SK-N-SH (cell line): Measurements from ENCODE around the gene SMAD2. TPM values are rescaled to one million over a fixed set of nuclear protein-coding genes. Genes with fewer than 3 reads are reported as not detected.

Source experiments
- CTCF ChIA-PET: fragments of 300-600, 350-600 bp; formaldehyde crosslinking; extraction: SDS; loops from one replicate; lab custom pipeline; 2021; lab: Yijun Ruan, JAX
- POLR2A ChIA-PET: fragments of 350-600 bp; sonication (Branson Sonifier 250); formaldehyde crosslinking; extraction: SDS; loops from one replicate; lab custom pipeline; 2020; ENCODE audit warnings: antibody characterized with exemption, inconsistent platforms; lab: Yijun Ruan, JAX
- DNase-seq: peaks from one replicate; pipeline ENCODE4 v3.0.0; 2012
- H2AFZ ChIP-seq: fragments of 200-600 bp; sonication (generic); 2 replicates; pipeline ENCODE4 v1.8.1; 2016; ENCODE audit warnings: antibody characterized with exemption, mild to moderate bottlenecking, low read depth
- H3F3A ChIP-seq: fragments of 200-600 bp; sonication (generic); replicated peaks from 2 replicates; pipeline ENCODE3; 2016; ENCODE audit warnings: antibody characterized with exemption, mild to moderate bottlenecking; ENCODE audit not compliant: insufficient read depth
- H3K27ac ChIP-seq, 2 experiments: fragments of 200-500 bp in 1 of 2; fragments of 200-600 bp in 1 of 2; sonication (Bioruptor generic) in 1 of 2; sonication (generic), shearing (Covaris generic) in 1 of 2; 2 replicates each; pipeline versions ENCODE4 v1.5.1 to v1.6.1; 2014 to 2016; ENCODE audit warnings: low read depth in 2 of 2, inconsistent platforms in 1 of 2, low read length in 1 of 2, mild to moderate bottlenecking in 1 of 2, mixed read lengths in 1 of 2
- H3K27me3 ChIP-seq: fragments of 200-600 bp; sonication (generic), shearing (Covaris generic); 2 replicates; pipeline ENCODE4 v1.6.1; 2016; ENCODE audit warnings: mixed run types; ENCODE audit not compliant: insufficient read depth
- H3K36me3 ChIP-seq, 2 experiments: fragments of 200-500 bp in 1 of 2; fragments of 200-600 bp in 1 of 2; sonication (Bioruptor generic) in 1 of 2; sonication (generic) in 1 of 2; replicated peaks in 1 of 2; 2 replicates each; pipeline versions ENCODE3 to v1.5.1; 2014 to 2016; ENCODE audit warnings: low read length in 1 of 2, mild to moderate bottlenecking in 1 of 2; ENCODE audit not compliant: insufficient read depth in 2 of 2, control insufficient read depth in 1 of 2
- H3K4me1 ChIP-seq, 2 experiments: fragments of 200-500 bp in 1 of 2; fragments of 200-600 bp in 1 of 2; sonication (Bioruptor generic) in 1 of 2; sonication (generic), shearing (Covaris generic) in 1 of 2; 2 replicates each; pipeline versions ENCODE4 v1.5.1 to v1.6.1; 2014 to 2016; ENCODE audit warnings: low read depth in 1 of 2, low read length in 1 of 2, mixed run types in 1 of 2; ENCODE audit not compliant: insufficient read depth in 2 of 2, control insufficient read depth in 1 of 2
- H3K4me2 ChIP-seq: fragments of 200-600 bp; sonication (generic), shearing (Covaris generic); 2 replicates; pipeline ENCODE4 v1.6.1; 2017; ENCODE audit warnings: mixed run types
- H3K4me3 ChIP-seq, 2 experiments: fragments of 200-500 bp in 1 of 2; fragments of 200-600 bp in 1 of 2; sonication (Bioruptor generic) in 1 of 2; sonication (generic), shearing (Covaris generic) in 1 of 2; 2 replicates each; pipeline versions ENCODE4 v1.5.1 to v1.8.1; 2014 to 2016; ENCODE audit warnings: low read depth in 2 of 2, inconsistent platforms in 1 of 2, low read length in 1 of 2, mild to moderate bottlenecking in 1 of 2, mixed read lengths in 1 of 2, moderate library complexity in 1 of 2
- H3K79me2 ChIP-seq: fragments of 200-600 bp; sonication (generic); 2 replicates; pipeline ENCODE4 v1.8.1; 2017; ENCODE audit warnings: mild to moderate bottlenecking; ENCODE audit not compliant: insufficient read depth
- H3K9ac ChIP-seq: fragments of 200-600 bp; sonication (generic); 2 replicates; pipeline ENCODE4 v1.6.1; 2017; ENCODE audit warnings: mixed run types
- H3K9me2 ChIP-seq: fragments of 200-600 bp; sonication (generic); 2 replicates; pipeline ENCODE4 v1.6.1; 2017; ENCODE audit warnings: mixed run types
- H3K9me3 ChIP-seq: fragments of 200-600 bp; sonication (generic); 2 replicates; pipeline ENCODE4 v1.6.1; 2017; ENCODE audit warnings: mixed run types, mild to moderate bottlenecking, moderate library complexity
- H4K20me1 ChIP-seq: fragments of 200-600 bp; sonication (generic); 2 replicates; pipeline ENCODE4 v1.6.1; 2017; ENCODE audit warnings: mild to moderate bottlenecking, mixed run types; ENCODE audit not compliant: insufficient read depth
- CTCF ChIP-seq: fragments of 200-600 bp; sonication (generic); IDR thresholded peaks from 2 replicates; pipeline ENCODE4 v1.6.1; 2017; ENCODE audit warnings: antibody characterized with exemption, mild to moderate bottlenecking, moderate library complexity
- EP300 ChIP-seq, 2 experiments: IDR thresholded peaks; 2 replicates each; pipeline versions ENCODE4 v1.4.0 to v1.6.1; 2012; ENCODE audit warnings: borderline replicate concordance in 1 of 2, low read depth in 1 of 2, low read length in 1 of 2
- EZH2phosphoT487 ChIP-seq: fragments of 200-600 bp; sonication (generic); IDR thresholded peaks from 2 replicates; pipeline ENCODE4 v1.6.1; 2017; ENCODE audit warnings: low read depth, mixed run types, mild to moderate bottlenecking, antibody characterized with exemption, moderate library complexity, borderline replicate concordance
- FOXJ3 ChIP-seq: sonication (generic); formaldehyde crosslinking; IDR thresholded peaks from 2 replicates; pipeline ENCODE4 v1.5.1; 2020; ENCODE audit warnings: mild to moderate bottlenecking, missing genetic modification reagents
- FOXM1 ChIP-seq: IDR thresholded peaks from 2 replicates; pipeline ENCODE4 v1.4.0; 2012; ENCODE audit warnings: low read depth, mild to moderate bottlenecking
- GABPA ChIP-seq: IDR thresholded peaks from 2 replicates; pipeline ENCODE4 v1.4.0; 2012; ENCODE audit warnings: low read depth, mild to moderate bottlenecking
- MEF2A ChIP-seq: IDR thresholded peaks from 2 replicates; pipeline ENCODE4 v1.4.0; 2012; ENCODE audit warnings: low read depth, borderline replicate concordance
- MXI1 ChIP-seq: IDR thresholded peaks from 2 replicates; pipeline ENCODE4 v1.6.1; 2012; ENCODE audit warnings: mild to moderate bottlenecking, low read depth, low read length, improper control_type of control experiment
- RAD21 ChIP-seq: IDR thresholded peaks from 2 replicates; pipeline ENCODE4 v1.6.1; 2012; ENCODE audit warnings: mild to moderate bottlenecking, low read length
- RXRA ChIP-seq: IDR thresholded peaks from 2 replicates; pipeline ENCODE4 v1.4.0; 2012; ENCODE audit warnings: low read depth, mild to moderate bottlenecking, borderline replicate concordance
- SMC3 ChIP-seq: IDR thresholded peaks from 2 replicates; pipeline ENCODE4 v1.6.1; 2012; ENCODE audit warnings: low read depth, low read length, improper control_type of control experiment
- TAF1 ChIP-seq: IDR thresholded peaks from 2 replicates; pipeline ENCODE4 v1.6.1; 2012; ENCODE audit warnings: low read depth, mild to moderate bottlenecking, low read length, moderate library complexity, borderline replicate concordance
- TCF12 ChIP-seq: IDR thresholded peaks from 2 replicates; pipeline ENCODE4 v1.4.0; 2012
- TEAD4 ChIP-seq: IDR thresholded peaks from 2 replicates; pipeline ENCODE4 v1.4.0; 2012; ENCODE audit warnings: mild to moderate bottlenecking, borderline replicate concordance; ENCODE audit not compliant: insufficient read depth
- YY1 ChIP-seq: IDR thresholded peaks from 2 replicates; pipeline ENCODE4 v1.4.0; 2012; ENCODE audit warnings: low read depth, mild to moderate bottlenecking
- WGBS: methylation state at CpG from one replicate; pipeline ENCODE4 v1.1.6; 2017; ENCODE audit warnings: low lambda C conversion rate; 5-methylcytosine and 5-hydroxymethylcytosine counted together
- polyA plus RNA-seq, 3 experiments: library from polyadenylated mRNA; depleted of rRNA; stranded (reverse); fragments of >200 nt; gene quantifications; 2 replicates each; pipeline ENCODE4 v1.2.3, GENCODE V29; 2012
- TF ChIP-seq, protein P1 (sequence below): IDR thresholded peaks from 2 replicates; pipeline ENCODE4 v1.4.0; 2012; ENCODE audit warnings: low read depth
- TF ChIP-seq, protein P2 (sequence below): IDR thresholded peaks from 2 replicates; pipeline ENCODE4 v1.4.0; 2012; ENCODE audit warnings: low read depth, borderline replicate concordance
- TF ChIP-seq, protein P3 (sequence below): fragments of 150-350 bp; IDR thresholded peaks from 2 replicates; pipeline ENCODE4 v1.6.1; 2017; ENCODE audit warnings: antibody characterized with exemption, low read length, low read depth, borderline replicate concordance

The SMAD2 gene
- polyA plus RNA-seq, 1 of the 3 experiments (the other 2 are of a cell fraction) = 36.3 TPM

GRCh38 chr18:47931718-47932103 is 1.3 kb upstream of the SMAD2 start:
- Histone ChIP-seq H3K4me2 (peak overlapping the region; percentile 81), H4K20me1 (peaks cover 24% of the 10 kb centered on the region), H3K79me2 (peaks cover 35% of the 10 kb centered on the region), H3K4me1 (peaks cover 4 to 19% of the 10 kb centered on the region in 2 experiments; a peak in 2 of 4 replicates), H3K9me2 (no peaks in the 10 kb centered on the region), H3K36me3 (no peaks in the 10 kb centered on the region), H3K27me3 (no peaks in the 10 kb centered on the region), H3K9ac (peak overlapping the region; percentile 77), H3K27ac (peak overlapping the region; percentile 82 to 97; a peak in 3 of 4 replicates), H3K4me3 (peak overlapping the region; percentile 62 to 89), H3F3A (peaks cover 3% of the 10 kb centered on the region), H3K9me3 (no peaks in the 10 kb centered on the region), H2AFZ (peak overlapping the region; percentile 84)
- 48% methylated on average over 8 of the region's 8 CpGs for WGBS
- peak; percentile 29 for DNase-seq
- ChIA-PET CTCF (no interaction called here), POLR2A (no interaction called here)
- TF ChIP-seq SMC3 (peak; percentile 16; the same call in 1 of the 2 replicates), CTCF (no peak), RAD21 (peak; percentile 51), GABPA (no peak), EZH2phosphoT487 (no peak)

DNA sequence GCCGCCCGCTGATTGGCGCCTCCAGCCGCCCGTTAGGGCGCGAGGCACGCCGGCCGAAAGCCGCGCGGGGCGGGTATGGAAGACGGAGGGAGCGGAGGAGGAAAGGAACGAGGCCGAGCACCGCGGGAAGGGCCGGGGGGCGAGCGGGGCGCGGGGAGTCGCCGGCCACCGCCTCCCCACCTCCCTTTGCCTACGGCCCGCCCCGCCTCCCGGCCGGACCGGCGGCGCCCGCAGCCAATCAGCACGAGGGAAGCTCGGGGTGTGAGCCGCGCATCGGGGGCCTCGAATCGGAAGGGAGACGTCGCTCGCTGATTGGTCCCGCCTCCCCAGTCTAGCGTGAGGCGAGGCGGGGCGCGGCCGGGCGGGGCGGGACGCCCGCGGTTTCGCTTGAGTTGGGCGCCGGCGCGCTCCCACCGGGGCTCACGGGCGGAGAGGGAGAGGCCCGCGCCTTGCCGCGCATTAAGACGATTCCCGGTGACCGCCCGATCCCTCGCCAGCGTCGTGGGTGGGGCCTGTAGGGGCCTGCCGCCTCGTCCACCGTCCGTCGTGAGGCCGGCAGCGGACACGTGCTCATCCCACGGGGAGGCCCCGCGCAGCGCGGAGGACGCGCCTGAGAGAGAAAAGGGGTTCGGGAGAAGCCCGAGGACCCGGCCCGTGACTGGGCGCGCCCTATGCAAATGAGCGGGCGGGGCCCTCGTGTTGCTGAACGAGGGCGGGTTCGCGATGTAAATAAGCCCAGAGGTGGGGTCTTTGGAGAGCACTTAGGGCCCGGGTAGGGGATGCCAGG is 665 bp upstream of the SMAD2 start:
- H4K20me1 ChIP-seq = peaks cover 30% of the 10 kb centered on the region
- no peaks in the 10 kb centered on the region for H3K27me3 ChIP-seq
- WGBS = 1% methylated on average over 21 of the region's 107 CpGs
- peak overlapping the region; percentile 77 for H3K9ac ChIP-seq
- no peaks in the 10 kb centered on the region for H3K9me3 ChIP-seq
- ChIA-PET CTCF (interaction anchor here (0.8 kb wide), 1 partner anchor 38 kb away, joined by 3 read pairs; no protein-coding TSS in a partner anchor), POLR2A (interaction anchor here (0.6 to 2.0 kb wide), 8 partner anchors 13 to 193 kb away, joined by 3 to 5 read pairs (median 3); no protein-coding TSS in a partner anchor)
- no peaks in the 10 kb centered on the region for H3K36me3 ChIP-seq
- H3K9me2 ChIP-seq = no peaks in the 10 kb centered on the region
- peaks cover 41% of the 10 kb centered on the region for H3K79me2 ChIP-seq
- peaks cover 3% of the 10 kb centered on the region for H3F3A ChIP-seq
- H3K27ac ChIP-seq = peak overlapping the region; percentile 82 to 97
- H3K4me3 ChIP-seq = peak overlapping the region; percentile 62 to 89
- peak overlapping the region; percentile 81 for H3K4me2 ChIP-seq
- peak; percentile 96 for DNase-seq
- H2AFZ ChIP-seq = peak overlapping the region; percentile 84
- H3K4me1 ChIP-seq = peaks cover 4 to 19% of the 10 kb centered on the region in 2 experiments; a peak in 2 of 4 replicates
- TF ChIP-seq, protein P1, sequence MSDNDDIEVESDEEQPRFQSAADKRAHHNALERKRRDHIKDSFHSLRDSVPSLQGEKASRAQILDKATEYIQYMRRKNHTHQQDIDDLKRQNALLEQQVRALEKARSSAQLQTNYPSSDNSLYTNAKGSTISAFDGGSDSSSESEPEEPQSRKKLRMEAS = peak; percentile 99
- TF ChIP-seq TCF12 (no peak), MXI1 (peak; percentile 89), MEF2A (no peak), RXRA (no peak), FOXJ3 (CRISPR knock-in tag) (peak; percentile 54; the same call in 1 of the 2 replicates), EP300 (IDR thresholded peaks at IDR 0.05; ENCODE audit: borderline replicate concordance in 1 of 2, low read depth in 1 of 2, low read length in 1 of 2) (no peak), TAF1 (peak; percentile 4; the same call in 1 of the 2 replicates), YY1 (no peak), TEAD4 (no peak), FOXM1 (0 out of 2 replicates have a peak, but pooled peaks have one; percentile 11), CTCF (no peak)
- TF ChIP-seq, protein P2, sequence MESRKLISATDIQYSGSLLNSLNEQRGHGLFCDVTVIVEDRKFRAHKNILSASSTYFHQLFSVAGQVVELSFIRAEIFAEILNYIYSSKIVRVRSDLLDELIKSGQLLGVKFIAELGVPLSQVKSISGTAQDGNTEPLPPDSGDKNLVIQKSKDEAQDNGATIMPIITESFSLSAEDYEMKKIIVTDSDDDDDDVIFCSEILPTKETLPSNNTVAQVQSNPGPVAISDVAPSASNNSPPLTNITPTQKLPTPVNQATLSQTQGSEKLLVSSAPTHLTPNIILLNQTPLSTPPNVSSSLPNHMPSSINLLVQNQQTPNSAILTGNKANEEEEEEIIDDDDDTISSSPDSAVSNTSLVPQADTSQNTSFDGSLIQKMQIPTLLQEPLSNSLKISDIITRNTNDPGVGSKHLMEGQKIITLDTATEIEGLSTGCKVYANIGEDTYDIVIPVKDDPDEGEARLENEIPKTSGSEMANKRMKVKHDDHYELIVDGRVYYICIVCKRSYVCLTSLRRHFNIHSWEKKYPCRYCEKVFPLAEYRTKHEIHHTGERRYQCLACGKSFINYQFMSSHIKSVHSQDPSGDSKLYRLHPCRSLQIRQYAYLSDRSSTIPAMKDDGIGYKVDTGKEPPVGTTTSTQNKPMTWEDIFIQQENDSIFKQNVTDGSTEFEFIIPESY = no peak
- TF ChIP-seq, protein P3, sequence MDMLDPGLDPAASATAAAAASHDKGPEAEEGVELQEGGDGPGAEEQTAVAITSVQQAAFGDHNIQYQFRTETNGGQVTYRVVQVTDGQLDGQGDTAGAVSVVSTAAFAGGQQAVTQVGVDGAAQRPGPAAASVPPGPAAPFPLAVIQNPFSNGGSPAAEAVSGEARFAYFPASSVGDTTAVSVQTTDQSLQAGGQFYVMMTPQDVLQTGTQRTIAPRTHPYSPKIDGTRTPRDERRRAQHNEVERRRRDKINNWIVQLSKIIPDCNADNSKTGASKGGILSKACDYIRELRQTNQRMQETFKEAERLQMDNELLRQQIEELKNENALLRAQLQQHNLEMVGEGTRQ = no peak
